Measurements from ENCODE around the gene SFXN2.

SFXN2 gene

DNA sequence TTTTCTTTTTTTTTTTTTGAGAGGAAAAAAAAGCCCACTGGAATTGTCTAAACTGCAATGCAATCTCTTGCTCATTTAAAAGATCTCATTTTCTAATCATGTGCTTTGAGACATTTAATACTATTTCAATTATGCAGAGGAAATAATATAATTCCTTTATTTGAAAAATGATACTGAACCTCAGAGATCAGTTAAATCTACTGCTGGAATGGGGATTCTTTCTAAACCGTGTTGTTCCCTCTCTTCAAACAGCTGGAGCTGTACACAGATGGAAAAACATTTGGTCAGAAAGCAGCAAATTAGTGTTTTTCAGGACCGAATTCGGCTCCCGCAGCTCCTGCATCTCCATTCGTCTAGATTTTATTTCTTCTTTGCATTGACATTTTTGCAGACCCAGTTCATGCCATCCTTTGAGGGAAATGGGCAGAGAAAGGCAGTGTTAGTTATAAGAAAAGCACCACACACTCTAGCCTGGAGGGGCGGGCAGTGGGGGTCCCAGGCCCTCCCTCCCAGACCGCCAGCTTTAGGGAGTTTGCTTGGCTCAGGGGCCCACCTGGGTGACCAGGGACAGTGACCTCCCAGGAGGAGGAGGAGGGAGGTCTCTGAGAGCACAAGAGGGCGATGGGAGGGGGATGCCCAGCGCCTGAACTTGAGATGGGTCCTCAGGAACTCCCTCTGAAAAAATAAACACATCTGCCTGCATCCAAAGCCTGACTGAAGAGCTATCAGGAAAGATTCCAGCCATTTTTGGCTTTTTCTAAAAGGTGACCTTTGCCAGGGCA is 37.7 kb upstream of the SFXN2 start:
- TF ChIP-seq ZFX (IDR thresholded peaks at IDR 0.05): no peak
- TF ChIP-seq CTCF (conservative IDR thresholded peaks at IDR 0.05): no peak
- no peak overlapping the region for H3K27ac ChIP-seq

DNA sequence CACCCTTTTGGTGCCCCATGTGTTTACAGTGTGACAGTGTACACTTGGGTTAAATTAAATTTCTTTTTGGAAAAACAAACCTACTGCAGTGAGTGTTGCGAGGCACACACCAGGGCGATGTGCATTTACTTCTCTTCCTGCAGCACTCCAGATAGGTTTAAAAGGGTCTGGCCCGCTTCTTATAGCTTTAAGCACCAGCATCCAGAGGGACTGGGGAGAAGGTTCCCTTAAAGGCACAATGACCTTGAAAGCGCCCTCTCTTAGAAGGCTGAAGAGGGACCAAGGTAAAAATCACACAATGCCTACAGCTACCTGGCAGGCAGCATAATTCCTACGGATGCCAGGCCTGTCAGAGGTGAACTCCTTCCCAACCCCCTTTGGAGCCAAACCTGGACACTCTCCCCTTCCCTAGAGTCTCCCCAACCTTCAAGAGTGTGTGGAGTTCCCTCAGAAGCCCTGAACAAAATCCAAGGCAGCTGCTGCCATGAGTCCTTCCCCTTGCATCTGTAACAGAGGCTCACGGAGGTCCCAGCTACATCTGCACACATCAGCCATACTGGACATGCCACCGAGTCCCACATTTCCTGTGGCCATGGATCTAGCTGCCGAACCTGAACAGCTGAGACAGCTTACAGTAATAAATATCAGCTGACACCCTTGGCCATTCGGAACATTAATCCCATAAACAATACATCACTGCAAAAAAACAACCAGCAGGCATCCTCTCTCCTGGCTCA is 36.9 kb upstream of the SFXN2 start:
- H3K27ac ChIP-seq: no peak overlapping the region
- TF ChIP-seq CTCF (conservative IDR thresholded peaks at IDR 0.05) (no peak), ZFX (IDR thresholded peaks at IDR 0.05) (no peak)

DNA sequence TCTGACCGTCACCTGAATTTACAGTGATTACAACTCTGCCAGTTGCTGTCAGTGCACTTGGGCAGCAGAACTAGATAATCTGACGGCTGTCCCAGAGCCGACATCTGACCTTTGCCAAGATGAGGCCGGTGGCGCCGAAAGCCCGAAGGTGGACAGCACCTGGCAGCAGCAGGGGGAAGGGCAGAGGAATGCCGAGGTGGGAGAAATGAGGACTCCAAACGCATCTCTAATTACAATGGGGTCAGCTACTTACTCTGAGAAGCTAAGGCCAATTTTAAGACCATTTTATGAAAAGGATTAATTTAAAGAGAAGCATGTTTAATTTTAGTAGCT is 36.4 kb upstream of the SFXN2 start:
- TF ChIP-seq CTCF (conservative IDR thresholded peaks at IDR 0.05) (no peak), ZFX (IDR thresholded peaks at IDR 0.05) (no peak)
- no peak overlapping the region for H3K27ac ChIP-seq

- no peak for TF ChIP-seq ZFX (IDR thresholded peaks at IDR 0.05)
- peak; percentile 89 for TF ChIP-seq CTCF (conservative IDR thresholded peaks at IDR 0.05)
- H3K27ac ChIP-seq: no peak overlapping the region
These were observed 35.6 kb upstream of the SFXN2 start for GRCh38 chr10:102678842-102679289.

GRCh38 chr10:102679596-102679995 is 34.8 kb upstream of the SFXN2 start:
- H3K27ac ChIP-seq: no peak overlapping the region
- TF ChIP-seq ZFX (IDR thresholded peaks at IDR 0.05) (no peak), CTCF (conservative IDR thresholded peaks at IDR 0.05) (no peak)

DNA sequence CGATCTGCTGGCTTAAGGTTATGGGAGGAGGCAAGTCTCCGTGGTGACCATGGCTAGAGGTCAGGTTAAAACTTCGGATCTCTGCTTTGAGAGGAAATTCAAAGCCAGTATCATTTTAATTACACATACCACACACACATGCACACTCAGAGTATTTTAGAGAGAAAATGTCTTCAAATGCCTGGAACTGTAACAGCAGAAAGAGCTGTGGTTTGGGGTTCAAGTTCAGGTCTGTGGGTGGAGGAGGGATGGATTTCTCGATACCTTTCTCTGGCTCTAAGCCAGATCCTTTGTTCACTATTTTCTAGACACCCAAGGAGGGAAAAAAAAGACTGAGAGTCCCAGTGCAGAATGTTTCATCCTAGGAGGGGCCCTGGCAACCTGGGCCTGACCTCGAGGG is 32.7 kb upstream of the SFXN2 start:
- H3K27ac ChIP-seq: no peak overlapping the region
- TF ChIP-seq CTCF (conservative IDR thresholded peaks at IDR 0.05) (no peak), ZFX (IDR thresholded peaks at IDR 0.05) (no peak)

DNA sequence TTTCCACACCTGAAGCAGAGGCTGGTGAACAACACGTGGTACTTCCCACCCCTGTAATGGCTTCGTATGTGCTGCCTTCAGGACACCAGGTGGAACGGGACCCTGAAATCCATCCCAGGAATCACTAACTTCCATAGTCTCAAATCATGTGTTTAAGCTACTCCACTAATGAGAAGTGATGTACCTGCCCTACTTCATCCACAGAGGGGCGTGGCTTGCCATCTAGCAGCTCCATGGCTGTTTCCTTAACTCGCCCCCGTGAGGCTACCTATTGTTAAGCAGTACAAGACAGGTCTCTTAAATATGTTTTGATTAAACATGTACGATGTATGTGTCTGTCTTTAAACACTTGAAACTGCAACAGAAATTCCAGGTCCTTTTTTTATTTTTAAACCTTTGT is 32.0 kb upstream of the SFXN2 start:
- TF ChIP-seq ZFX (IDR thresholded peaks at IDR 0.05) (no peak), CTCF (conservative IDR thresholded peaks at IDR 0.05) (no peak)
- no peak overlapping the region for H3K27ac ChIP-seq

Measured in C4-2B (cell line).